Activated effector memory CD4-positive, alpha-beta T cell treated with anti-CD3 and anti-CD28 coated beads, Interleukin-2, amount 50 U/mL, for 16 hours (primary cell): Measurements from ENCODE around the gene EEF1AKMT4.

Source experiments
- DNase-seq: peaks from one replicate; pipeline ENCODE4 v3.0.0-alpha.2; 2020

EEF1AKMT4 gene

GRCh38 chr3:184305577-184305976, 56.1 kb downstream of the EEF1AKMT4 start:
- DNase-seq, result no peak

GRCh38 chr3:184306341-184306972, 57.0 kb downstream of the EEF1AKMT4 start:
- DNase-seq, result no peak

DNA sequence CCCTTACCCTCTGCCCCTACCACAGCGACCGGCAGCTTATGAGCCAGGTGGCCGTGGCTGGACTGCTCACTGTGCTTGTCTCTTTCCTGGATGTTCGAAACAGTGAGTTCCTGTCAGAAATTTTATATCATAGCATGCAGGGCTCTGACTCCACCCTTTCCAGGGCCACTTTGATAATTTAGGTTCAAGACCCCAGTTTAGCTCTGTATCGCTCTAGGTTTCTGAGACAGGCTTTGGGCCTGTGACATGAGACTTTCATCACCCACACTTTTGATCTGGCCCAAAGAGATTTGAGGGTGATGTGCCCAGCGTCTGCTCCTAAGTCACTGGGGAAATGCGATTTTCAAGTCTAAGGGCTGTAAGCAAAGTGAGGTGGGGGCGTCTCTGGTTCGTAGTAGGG, 58.4 kb downstream of the EEF1AKMT4 start:
- no peak for DNase-seq
